Measurements from ENCODE around the gene DOCK2.

The DOCK2 gene

DNA sequence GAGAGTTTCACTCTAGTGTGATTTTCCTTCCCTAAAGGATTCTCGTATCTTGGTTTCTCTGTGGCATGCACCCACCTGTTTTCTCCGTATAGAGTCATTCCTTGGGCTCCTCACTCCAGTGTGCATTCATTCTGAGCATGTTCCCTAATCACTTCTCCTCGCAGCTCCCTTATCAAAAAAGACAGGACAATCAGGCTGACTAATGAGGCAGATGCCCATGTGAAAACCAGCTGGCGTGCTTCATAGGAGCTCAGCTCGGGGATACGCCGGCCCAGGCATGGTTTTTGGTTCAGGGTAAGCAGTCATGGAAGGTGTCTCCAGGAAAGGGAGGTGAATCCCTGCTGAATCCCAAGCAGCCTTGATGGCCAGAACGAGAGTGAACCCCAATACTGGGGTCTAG lies 384.4 kb downstream of the DOCK2 start:
- Histone ChIP-seq H3K4me3 (IDR thresholded peaks at IDR 0.05; ENCODE audit: insufficient read depth, low read depth, low read length) (no peak overlapping the region), H3K9ac (no peak overlapping the region), H3K27me3 (ENCODE audit: insufficient read depth, low read depth) (no peaks in the 10 kb centered on the region), H3K27ac (no peak overlapping the region), H4K20me1 (ENCODE audit: insufficient read depth) (no peaks in the 10 kb centered on the region), H3K36me3 (ENCODE audit: insufficient read depth) (no peaks in the 10 kb centered on the region), H3K4me2 (no peak overlapping the region), H2AFZ (ENCODE audit: low read depth) (no peak overlapping the region), H3K4me1 (ENCODE audit: low read depth, poor library complexity, severe bottlenecking) (no peaks in the 10 kb centered on the region), H3K79me2 (ENCODE audit: insufficient read depth, low read depth) (no peaks in the 10 kb centered on the region)
- TF ChIP-seq CTCF (conservative IDR thresholded peaks at IDR 0.05; ENCODE audit: low read depth, low read length), result no peak

- Histone ChIP-seq H3K4me1 (ENCODE audit: low read depth, poor library complexity, severe bottlenecking) (no peaks in the 10 kb centered on the region), H4K20me1 (ENCODE audit: insufficient read depth) (no peaks in the 10 kb centered on the region), H3K4me2 (no peak overlapping the region), H3K36me3 (ENCODE audit: insufficient read depth) (no peaks in the 10 kb centered on the region), H3K4me3 (IDR thresholded peaks at IDR 0.05; ENCODE audit: insufficient read depth, low read depth, low read length) (no peak overlapping the region), H3K79me2 (ENCODE audit: insufficient read depth, low read depth) (no peaks in the 10 kb centered on the region), H3K27ac (no peak overlapping the region), H3K27me3 (ENCODE audit: insufficient read depth, low read depth) (no peaks in the 10 kb centered on the region), H2AFZ (ENCODE audit: low read depth) (no peak overlapping the region), H3K9ac (no peak overlapping the region)
- TF ChIP-seq CTCF (conservative IDR thresholded peaks at IDR 0.05; ENCODE audit: low read depth, low read length), result no peak
Observed at GRCh38 chr5:170025853-170026252, 388.8 kb downstream of the DOCK2 start.

DNA sequence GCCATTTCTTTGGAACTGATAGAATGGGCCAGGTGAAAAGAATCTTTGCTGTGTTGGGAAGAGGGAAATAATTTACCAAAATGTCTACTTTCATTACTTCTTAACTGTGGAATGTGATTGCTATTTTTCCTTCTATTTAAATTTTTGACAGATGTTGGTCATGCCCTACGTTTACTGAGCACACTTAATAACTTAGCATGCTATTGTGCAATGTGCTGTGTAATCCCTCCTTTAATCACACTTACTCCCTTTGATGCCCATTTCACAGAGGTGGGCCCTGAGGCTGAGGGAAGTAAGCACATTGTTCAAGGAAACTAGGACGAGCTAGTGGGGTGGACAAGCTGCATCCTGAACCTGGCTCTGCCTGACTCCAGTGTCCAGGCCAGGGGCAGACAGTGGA lies 391.0 kb downstream of the DOCK2 start:
- Histone ChIP-seq H3K4me1 (ENCODE audit: low read depth, poor library complexity, severe bottlenecking) (no peaks in the 10 kb centered on the region), H3K4me2 (no peak overlapping the region), H3K9ac (no peak overlapping the region), H3K27me3 (ENCODE audit: insufficient read depth, low read depth) (no peaks in the 10 kb centered on the region), H3K27ac (no peak overlapping the region), H3K4me3 (IDR thresholded peaks at IDR 0.05; ENCODE audit: insufficient read depth, low read depth, low read length) (no peak overlapping the region), H3K79me2 (ENCODE audit: insufficient read depth, low read depth) (no peaks in the 10 kb centered on the region), H4K20me1 (ENCODE audit: insufficient read depth) (no peaks in the 10 kb centered on the region), H2AFZ (ENCODE audit: low read depth) (no peak overlapping the region), H3K36me3 (ENCODE audit: insufficient read depth) (no peaks in the 10 kb centered on the region)
- TF ChIP-seq CTCF (conservative IDR thresholded peaks at IDR 0.05; ENCODE audit: low read depth, low read length), result no peak

DNA sequence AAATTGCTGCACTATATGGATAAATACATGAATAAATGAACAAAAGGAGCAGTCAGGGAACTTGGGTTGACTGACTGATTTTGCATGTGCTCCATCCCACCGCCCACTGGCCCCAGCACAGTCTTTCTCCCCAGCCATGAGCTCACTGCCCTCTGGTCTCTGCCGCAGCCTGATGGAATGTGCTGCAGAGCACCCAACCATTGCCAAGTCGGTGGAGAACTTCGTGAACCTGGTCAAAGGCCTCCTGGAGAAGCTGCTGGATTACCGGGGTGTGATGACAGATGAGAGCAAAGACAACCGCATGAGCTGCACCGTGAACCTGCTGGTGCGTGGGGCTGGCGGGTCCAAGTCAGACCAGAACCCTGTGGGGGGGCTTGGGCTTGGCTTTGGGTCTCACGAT lies 397.2 kb downstream of the DOCK2 start:
- H3K4me1 ChIP-seq (ENCODE audit: low read depth, poor library complexity, severe bottlenecking), result no peaks in the 10 kb centered on the region
- H3K27ac ChIP-seq, result no peak overlapping the region
- no peak overlapping the region for H3K4me3 ChIP-seq (IDR thresholded peaks at IDR 0.05; ENCODE audit: insufficient read depth, low read depth, low read length)
- no peaks in the 10 kb centered on the region for H4K20me1 ChIP-seq (ENCODE audit: insufficient read depth)
- H3K79me2 ChIP-seq (ENCODE audit: insufficient read depth, low read depth), result no peaks in the 10 kb centered on the region
- H3K36me3 ChIP-seq (ENCODE audit: insufficient read depth), result no peaks in the 10 kb centered on the region
- no peak overlapping the region for H3K4me2 ChIP-seq
- H3K27me3 ChIP-seq (ENCODE audit: insufficient read depth, low read depth), result no peaks in the 10 kb centered on the region
- H2AFZ ChIP-seq (ENCODE audit: low read depth), result no peak overlapping the region
- TF ChIP-seq CTCF (conservative IDR thresholded peaks at IDR 0.05; ENCODE audit: low read depth, low read length), result no peak
- no peak overlapping the region for H3K9ac ChIP-seq

GRCh38 chr5:170038241-170038640 lies 401.2 kb downstream of the DOCK2 start:
- TF ChIP-seq CTCF (conservative IDR thresholded peaks at IDR 0.05; ENCODE audit: low read depth, low read length), result no peak
- H3K9ac ChIP-seq, result no peak overlapping the region
- H4K20me1 ChIP-seq (ENCODE audit: insufficient read depth), result no peaks in the 10 kb centered on the region
- H3K36me3 ChIP-seq (ENCODE audit: insufficient read depth), result no peaks in the 10 kb centered on the region
- no peak overlapping the region for H3K27ac ChIP-seq
- no peak overlapping the region for H2AFZ ChIP-seq (ENCODE audit: low read depth)
- no peak overlapping the region for H3K4me3 ChIP-seq (IDR thresholded peaks at IDR 0.05; ENCODE audit: insufficient read depth, low read depth, low read length)
- no peaks in the 10 kb centered on the region for H3K4me1 ChIP-seq (ENCODE audit: low read depth, poor library complexity, severe bottlenecking)
- H3K79me2 ChIP-seq (ENCODE audit: insufficient read depth, low read depth), result no peaks in the 10 kb centered on the region
- H3K27me3 ChIP-seq (ENCODE audit: insufficient read depth, low read depth), result no peaks in the 10 kb centered on the region
- no peak overlapping the region for H3K4me2 ChIP-seq

Measured in KMS-11 (cell line).